ENCODE data around the gene TCHP.

Gene TCHP

DNA sequence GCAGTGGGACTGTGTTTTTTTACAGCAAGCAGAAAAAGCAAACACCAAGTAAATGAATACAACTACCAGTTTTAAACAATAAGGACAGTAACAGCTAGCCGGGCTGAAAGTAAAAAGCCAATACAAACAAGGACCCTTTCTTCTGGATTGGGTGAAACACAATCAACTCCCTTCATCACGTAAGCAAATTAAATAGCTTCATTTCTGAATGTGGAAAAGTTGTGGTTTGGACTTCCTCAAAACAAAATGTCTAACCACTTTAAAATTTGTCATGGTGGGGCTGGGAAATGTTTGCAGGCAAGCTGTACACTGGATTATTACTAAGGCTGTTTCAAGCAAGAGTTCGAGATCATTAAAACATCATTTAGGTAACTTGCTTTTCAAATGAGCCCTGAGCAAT lies 47.4 kb downstream of the TCHP start:
- DNase-seq (ENCODE audit: low spot score), result no peak
- TF ChIP-seq CTCF (IDR thresholded peaks at IDR 0.05; ENCODE audit: borderline replicate concordance, control extremely low read depth, extremely low read depth, insufficient read depth, missing control alignments), result no peak
- in situ Hi-C loops (cut with MboI; ENCODE audit: low sequenced_read_pairs, unreplicated experiment), result no loop called here

- no peak for TF ChIP-seq CTCF (IDR thresholded peaks at IDR 0.05; ENCODE audit: borderline replicate concordance, control extremely low read depth, extremely low read depth, insufficient read depth, missing control alignments)
- DNase-seq (ENCODE audit: low spot score), result no peak
- in situ Hi-C loops (cut with MboI; ENCODE audit: low sequenced_read_pairs, unreplicated experiment), result no loop called here
These were observed 48.3 kb downstream of the TCHP start for GRCh38 chr12:109948368-109948767.

- in situ Hi-C loops (cut with MboI; ENCODE audit: low sequenced_read_pairs, unreplicated experiment), result no loop called here
- no peak for DNase-seq (ENCODE audit: low spot score)
- no peak for TF ChIP-seq CTCF (IDR thresholded peaks at IDR 0.05; ENCODE audit: borderline replicate concordance, control extremely low read depth, extremely low read depth, insufficient read depth, missing control alignments)
These were observed 49.0 kb downstream of the TCHP start for GRCh38 chr12:109949089-109949488.

GRCh38 chr12:109950625-109951024 lies 50.6 kb downstream of the TCHP start:
- DNase-seq (ENCODE audit: low spot score), result no peak
- in situ Hi-C loops (cut with MboI; ENCODE audit: low sequenced_read_pairs, unreplicated experiment), result no loop called here
- TF ChIP-seq CTCF (IDR thresholded peaks at IDR 0.05; ENCODE audit: borderline replicate concordance, control extremely low read depth, extremely low read depth, insufficient read depth, missing control alignments), result no peak

DNA sequence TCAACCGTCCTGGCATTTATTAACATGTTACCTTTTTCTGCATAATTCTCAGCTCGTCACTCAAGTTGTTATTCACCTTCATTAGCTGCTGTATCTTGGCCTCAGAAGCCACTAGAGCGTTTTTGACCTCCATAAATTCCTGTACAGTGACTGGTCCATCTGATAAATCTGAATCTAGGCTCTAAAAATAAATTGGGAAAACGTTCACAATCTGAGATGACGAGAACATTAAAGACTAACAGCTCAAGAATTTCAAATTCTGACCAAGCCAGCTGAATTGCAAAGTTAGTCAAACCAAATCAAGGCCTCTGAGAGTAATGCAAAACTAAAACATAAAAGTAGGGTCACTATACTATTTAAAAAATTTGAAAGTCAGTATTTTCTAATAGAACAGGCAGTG lies 51.1 kb downstream of the TCHP start:
- in situ Hi-C loops (cut with MboI; ENCODE audit: low sequenced_read_pairs, unreplicated experiment), result no loop called here
- TF ChIP-seq CTCF (IDR thresholded peaks at IDR 0.05; ENCODE audit: borderline replicate concordance, control extremely low read depth, extremely low read depth, insufficient read depth, missing control alignments), result no peak
- DNase-seq (ENCODE audit: low spot score), result no peak

DNA sequence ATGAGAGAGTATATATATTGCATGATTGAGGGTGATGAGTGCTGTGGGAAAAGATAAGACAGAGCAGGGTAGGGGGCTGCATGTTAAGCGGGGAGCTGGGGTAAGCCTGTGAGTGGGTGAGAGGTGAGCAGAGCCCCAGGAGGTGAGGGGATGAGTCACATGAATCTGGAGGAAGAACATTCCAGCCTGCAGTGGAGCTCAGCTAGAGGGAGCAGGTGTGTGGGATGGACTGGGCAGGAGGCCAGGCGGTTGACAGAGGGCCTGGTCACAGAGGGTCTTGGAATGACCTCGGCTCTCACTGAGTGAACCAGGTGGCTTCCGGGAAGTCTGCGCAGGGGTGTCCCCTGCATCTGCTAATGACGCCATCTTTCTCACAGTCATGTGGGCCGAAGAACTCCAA lies 51.7 kb downstream of the TCHP start:
- in situ Hi-C loops (cut with MboI; ENCODE audit: low sequenced_read_pairs, unreplicated experiment), result no loop called here
- no peak for TF ChIP-seq CTCF (IDR thresholded peaks at IDR 0.05; ENCODE audit: borderline replicate concordance, control extremely low read depth, extremely low read depth, insufficient read depth, missing control alignments)
- DNase-seq (ENCODE audit: low spot score), result no peak
